Caki2 (cell line): Measurements from ENCODE around the gene C11orf98. TPM values are rescaled to one million over a fixed set of nuclear protein-coding genes. Genes with fewer than 3 reads are reported as not detected.
"Not testable (repeated sequence)": the region's sequence is repeated elsewhere in the genome, so short reads cannot be mapped to it uniquely, and the experiment has no call there.

Experiments
- DNase-seq: peaks from one replicate; pipeline ENCODE4 v3.0.0-alpha.2; 2015; ENCODE audit warnings: low read depth
- in situ Hi-C: cut with HindIII; loops from 2 replicates; pipeline ENCODE4 v1.10.0; 2016; ENCODE audit warnings: low sequenced_read_pairs, low pct_unique_long_range_greater_than_20kb, mixed read lengths
- total RNA-seq: library from RNA; depleted of rRNA; stranded (reverse); fragments of >200 nt; shearing (Covaris generic); gene quantifications from 2 replicates; pipeline ENCODE4 v1.2.3, GENCODE V29; 2014; ENCODE audit warnings: low replicate concordance; rRNA removed

Gene C11orf98
- total RNA-seq, 1 experiment from 2014 or later = 59.2 TPM

- peak; percentile 96 for DNase-seq
- in situ Hi-C loops = no loop called here
These were observed 43.2 kb downstream of the C11orf98 start, which contains the start of gene B3GAT3 for GRCh38 chr11:62621567-62622470. Gene B3GAT3 (minus strand): TSS chr11:62621986. CDS start chr11:62621947, 39 bp downstream.

GRCh38 chr11:62621027-62621566, 43.9 kb downstream of the C11orf98 start:
- no peak for DNase-seq
- in situ Hi-C loops = no loop called here

- in situ Hi-C loops, DNase-seq: not testable (repeated sequence)
These were observed 48.1 kb downstream of the C11orf98 start for GRCh38 chr11:62616957-62617356.

GRCh38 chr11:62615521-62615920, 49.5 kb downstream of the C11orf98 start:
- in situ Hi-C loops = no loop called here
- DNase-seq = no peak

GRCh38 chr11:62614275-62614674, 50.7 kb downstream of the C11orf98 start:
- DNase-seq = peak; percentile 52
- in situ Hi-C loops = no loop called here

GRCh38 chr11:62613291-62613778, 51.7 kb downstream of the C11orf98 start:
- DNase-seq = no peak
- in situ Hi-C loops = no loop called here

Other genes starting within 250 kb of the C11orf98 start
- gene SCGB1A1, start 246.2 kb downstream of the C11orf98 start, total RNA-seq = not detected in 2 replicates
- gene AHNAK, start 118.4 kb downstream of the C11orf98 start, total RNA-seq = 141 and 188 TPM in 2 replicates
- 2,603 and 2,794 TPM in 2 replicates for gene EEF1G, start 91.3 kb downstream of the C11orf98 start, total RNA-seq
- 11.7 and 14.2 TPM in 2 replicates for gene TUT1, start 73.7 kb downstream of the C11orf98 start, total RNA-seq
- gene MTA2, start 63.3 kb downstream of the C11orf98 start, total RNA-seq = 87.5 and 107 TPM in 2 replicates
- gene EML3, start 52.4 kb downstream of the C11orf98 start, total RNA-seq = 16.1 and 19.3 TPM in 2 replicates
- 4.5 and 7.4 TPM in 2 replicates for gene ROM1, start 52.0 kb downstream of the C11orf98 start, total RNA-seq
- gene B3GAT3, start 43.2 kb downstream of the C11orf98 start, total RNA-seq = 34.9 and 52.3 TPM in 2 replicates
- 434 and 492 TPM in 2 replicates for gene GANAB, start 18.6 kb downstream of the C11orf98 start, total RNA-seq
- 7.6 and 14.5 TPM in 2 replicates for gene INTS5, start 11.9 kb downstream of the C11orf98 start, total RNA-seq
- gene CSKMT, start 102 bp upstream of the C11orf98 start, total RNA-seq = 0.09 and 6.4 TPM in 2 replicates
- gene UQCC3, start 6.5 kb upstream of the C11orf98 start, total RNA-seq = 18.2 and 25.6 TPM in 2 replicates
- gene LBHD1, start 7.1 kb upstream of the C11orf98 start, total RNA-seq = 1.9 and 3.2 TPM in 2 replicates
- gene UBXN1, start 13.9 kb upstream of the C11orf98 start, total RNA-seq = 81.8 and 106 TPM in 2 replicates
- gene LRRN4CL, start 24.3 kb upstream of the C11orf98 start, total RNA-seq = not detected in 2 replicates
- gene BSCL2, start 42.2 kb upstream of the C11orf98 start, total RNA-seq = 37.5 and 55.8 TPM in 2 replicates
- not detected in 2 replicates for gene GNG3, start 42.5 kb upstream of the C11orf98 start, total RNA-seq
- gene HNRNPUL2, start 62.2 kb upstream of the C11orf98 start, total RNA-seq = 4.4 and 4.8 TPM in 2 replicates
- 30.9 and 37.2 TPM in 2 replicates for gene TTC9C, start 63.3 kb upstream of the C11orf98 start, total RNA-seq
- 4.6 and 14.9 TPM in 2 replicates for gene ZBTB3, start 89.0 kb upstream of the C11orf98 start, total RNA-seq
- 75.4 and 80.0 TPM in 2 replicates for gene POLR2G, start 96.4 kb upstream of the C11orf98 start, total RNA-seq
- 12.9 and 14.6 TPM in 2 replicates for gene TAF6L, start 106.2 kb upstream of the C11orf98 start, total RNA-seq
- gene TMEM179B, start 122.2 kb upstream of the C11orf98 start, total RNA-seq = 14.9 and 33.8 TPM in 2 replicates
- 42.0 and 58.7 TPM in 2 replicates for gene TMEM223, start 126.8 kb upstream of the C11orf98 start, total RNA-seq
- 1.5 and 6.3 TPM in 2 replicates for gene NXF1, start 140.2 kb upstream of the C11orf98 start, total RNA-seq
- 29.6 and 39.5 TPM in 2 replicates for gene STX5, start 166.8 kb upstream of the C11orf98 start, total RNA-seq
- gene TEX54, start 167.6 kb upstream of the C11orf98 start, total RNA-seq = not detected in 2 replicates
- 82.0 and 102 TPM in 2 replicates for gene WDR74, start 174.4 kb upstream of the C11orf98 start, total RNA-seq
- 623 and 653 TPM in 2 replicates for gene SLC3A2, start 215.7 kb upstream of the C11orf98 start, total RNA-seq